GM12872 (cell line): ENCODE data around the gene GANC.
A peak's percentile ranks its signal among the peaks of the same experiment; 100 is the strongest.

Source experiments
- CTCF ChIP-seq: IDR thresholded peaks from 3 replicates; pipeline ENCODE4 v1.5.1; 2011; ENCODE audit warnings: low read depth, mild to moderate bottlenecking, low read length, moderate library complexity; ENCODE audit not compliant: insufficient read depth

GANC gene

GRCh38 chr15:42286445-42287029, 13.5 kb downstream of the GANC start:
- TF ChIP-seq CTCF, result no peak

- TF ChIP-seq CTCF, result no peak
Measured at GRCh38 chr15:42287931-42288330, 14.9 kb downstream of the GANC start.

DNA sequence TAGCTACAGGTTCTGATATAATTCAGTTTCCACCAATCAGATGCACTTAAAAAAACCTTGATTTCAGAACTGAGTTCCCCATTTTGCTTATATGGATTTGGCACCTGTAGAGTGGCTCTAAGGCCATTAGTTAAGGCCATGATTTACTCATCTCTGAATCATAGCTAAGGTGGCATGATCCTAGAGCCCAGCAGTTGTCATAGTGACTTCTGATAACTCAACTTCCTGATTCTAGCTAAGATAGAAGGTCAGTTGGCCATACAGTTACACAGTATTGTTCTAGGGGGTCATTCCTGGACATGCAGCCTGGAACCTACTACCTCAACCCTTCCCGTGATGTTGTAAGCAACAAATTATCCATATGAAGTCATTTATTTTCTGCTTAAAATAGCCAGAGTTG, 16.2 kb downstream of the GANC start:
- TF ChIP-seq CTCF, result no peak

DNA sequence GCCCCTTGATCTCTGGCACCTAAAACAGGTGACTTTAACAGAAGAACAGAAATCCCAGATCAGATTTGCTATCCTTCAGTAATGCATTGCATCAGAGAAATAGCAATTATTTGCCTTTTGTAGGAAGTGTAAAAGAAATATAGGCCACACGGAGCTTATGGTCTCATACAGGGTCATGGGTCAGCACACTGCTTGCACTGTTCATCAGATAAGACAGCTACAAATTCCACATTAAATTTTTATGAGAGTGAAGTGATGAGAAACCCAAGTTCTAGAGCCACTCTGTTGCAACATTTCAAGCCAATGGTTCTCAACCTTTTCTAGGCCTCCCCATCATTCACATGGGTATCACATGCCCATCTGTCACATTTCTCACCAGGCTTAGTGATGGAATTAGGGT, 33.7 kb downstream of the GANC start:
- no peak for TF ChIP-seq CTCF

GRCh38 chr15:42313463-42313862, 40.5 kb downstream of the GANC start:
- 0 out of 3 replicates have a peak, but pooled peaks have one; percentile 1 for TF ChIP-seq CTCF

- TF ChIP-seq CTCF, result no peak
Measured at GRCh38 chr15:42314818-42315217, 41.8 kb downstream of the GANC start.

- TF ChIP-seq CTCF, result no peak
Measured at GRCh38 chr15:42315521-42315920, 42.5 kb downstream of the GANC start.
